ENCODE results near the gene APCDD1L. TPM values are rescaled to one million over a fixed set of nuclear protein-coding genes. Genes with fewer than 3 reads are reported as not detected.

APCDD1L gene
- total RNA-seq, 1 experiment from 2014 or later = not detected

- no TSS peak for BruUV-seq (replicated peaks)
- Histone ChIP-seq H3K27me3 (replicated peaks; ENCODE audit: control insufficient read depth, insufficient read depth, low read length) (no peaks in the 10 kb centered on the region), H3K9me3 (no peaks in the 10 kb centered on the region), H3K36me3 (ENCODE audit: control insufficient read depth, insufficient read depth, low read length) (no peaks in the 10 kb centered on the region), H3K4me1 (no peaks in the 10 kb centered on the region), H3K4me3 (ENCODE audit: low read depth, low read length) (no peak overlapping the region)
- TF ChIP-seq, protein P1, sequence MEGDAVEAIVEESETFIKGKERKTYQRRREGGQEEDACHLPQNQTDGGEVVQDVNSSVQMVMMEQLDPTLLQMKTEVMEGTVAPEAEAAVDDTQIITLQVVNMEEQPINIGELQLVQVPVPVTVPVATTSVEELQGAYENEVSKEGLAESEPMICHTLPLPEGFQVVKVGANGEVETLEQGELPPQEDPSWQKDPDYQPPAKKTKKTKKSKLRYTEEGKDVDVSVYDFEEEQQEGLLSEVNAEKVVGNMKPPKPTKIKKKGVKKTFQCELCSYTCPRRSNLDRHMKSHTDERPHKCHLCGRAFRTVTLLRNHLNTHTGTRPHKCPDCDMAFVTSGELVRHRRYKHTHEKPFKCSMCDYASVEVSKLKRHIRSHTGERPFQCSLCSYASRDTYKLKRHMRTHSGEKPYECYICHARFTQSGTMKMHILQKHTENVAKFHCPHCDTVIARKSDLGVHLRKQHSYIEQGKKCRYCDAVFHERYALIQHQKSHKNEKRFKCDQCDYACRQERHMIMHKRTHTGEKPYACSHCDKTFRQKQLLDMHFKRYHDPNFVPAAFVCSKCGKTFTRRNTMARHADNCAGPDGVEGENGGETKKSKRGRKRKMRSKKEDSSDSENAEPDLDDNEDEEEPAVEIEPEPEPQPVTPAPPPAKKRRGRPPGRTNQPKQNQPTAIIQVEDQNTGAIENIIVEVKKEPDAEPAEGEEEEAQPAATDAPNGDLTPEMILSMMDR (IDR thresholded peaks at IDR 0.05; ENCODE audit: insufficient read depth in 1 of 2, low read depth in 1 of 2, low read length in 1 of 2, severe bottlenecking in 1 of 2, unreplicated experiment in 1 of 2) = no peak
- H3K4me1 Mint-ChIP-seq (ENCODE audit: low read depth, unreplicated experiment) = no peaks in the 10 kb centered on the region
- no peaks in the 10 kb centered on the region for H3K36me3 Mint-ChIP-seq (ENCODE audit: insufficient read depth, unreplicated experiment)
- no peak for DNase-seq
- no peaks in the 10 kb centered on the region for H3K9me3 Mint-ChIP-seq (ENCODE audit: unreplicated experiment)
- ChIA-PET CTCF (interaction anchor here (0.7 to 1.2 kb wide), 3 partner anchors 109 to 1014 kb away, joined by 4 to 6 read pairs (median 4); no protein-coding TSS in a partner anchor), POLR2A (interaction anchor here (0.6 kb wide), 2 partner anchors 9 to 67 kb away, joined by 3 to 9 read pairs; no protein-coding TSS in a partner anchor)
- no peaks in the 10 kb centered on the region for H3K27me3 Mint-ChIP-seq (ENCODE audit: insufficient read depth, unreplicated experiment)
- H3K27ac Mint-ChIP-seq (ENCODE audit: unreplicated experiment) = no peak overlapping the region
- no peak overlapping the region for H3K4me3 Mint-ChIP-seq (ENCODE audit: unreplicated experiment)
- intact Hi-C loops (cut with micrococcal nuclease; ENCODE audit: unreplicated experiment) = no loop called here
Measured at GRCh38 chr20:58463256-58463655, 51.9 kb downstream of the APCDD1L start.

- H3K4me1 ChIP-seq = no peaks in the 10 kb centered on the region
- no TSS peak for BruUV-seq (replicated peaks)
- no peak for DNase-seq
- CTCF ChIA-PET = no interaction called here
- H3K27ac Mint-ChIP-seq (ENCODE audit: unreplicated experiment) = no peak overlapping the region
- intact Hi-C loops (cut with micrococcal nuclease; ENCODE audit: unreplicated experiment) = no loop called here
- H3K27me3 Mint-ChIP-seq (ENCODE audit: insufficient read depth, unreplicated experiment) = no peaks in the 10 kb centered on the region
- H3K27me3 ChIP-seq (replicated peaks; ENCODE audit: control insufficient read depth, insufficient read depth, low read length) = no peaks in the 10 kb centered on the region
- no peaks in the 10 kb centered on the region for H3K4me1 Mint-ChIP-seq (ENCODE audit: low read depth, unreplicated experiment)
- H3K4me3 Mint-ChIP-seq (ENCODE audit: unreplicated experiment) = no peak overlapping the region
- TF ChIP-seq, protein P1 (IDR thresholded peaks at IDR 0.05; ENCODE audit: insufficient read depth in 1 of 2, low read depth in 1 of 2, low read length in 1 of 2, severe bottlenecking in 1 of 2, unreplicated experiment in 1 of 2) = no peak
- no peaks in the 10 kb centered on the region for H3K9me3 ChIP-seq
- no peaks in the 10 kb centered on the region for H3K9me3 Mint-ChIP-seq (ENCODE audit: unreplicated experiment)
- POLR2A ChIA-PET = no interaction called here
- H3K4me3 ChIP-seq (ENCODE audit: low read depth, low read length) = no peak overlapping the region
- no peaks in the 10 kb centered on the region for H3K36me3 ChIP-seq (ENCODE audit: control insufficient read depth, insufficient read depth, low read length)
- H3K36me3 Mint-ChIP-seq (ENCODE audit: insufficient read depth, unreplicated experiment) = no peaks in the 10 kb centered on the region
Measured at GRCh38 chr20:58461899-58462298, 53.3 kb downstream of the APCDD1L start.

- Histone ChIP-seq H3K27me3 (replicated peaks; ENCODE audit: control insufficient read depth, insufficient read depth, low read length) (no peaks in the 10 kb centered on the region), H3K36me3 (ENCODE audit: control insufficient read depth, insufficient read depth, low read length) (no peaks in the 10 kb centered on the region), H3K4me3 (ENCODE audit: low read depth, low read length) (no peak overlapping the region), H3K9me3 (no peaks in the 10 kb centered on the region), H3K4me1 (no peaks in the 10 kb centered on the region)
- Mint-ChIP-seq H3K4me3 (ENCODE audit: unreplicated experiment) (no peak overlapping the region), H3K9me3 (ENCODE audit: unreplicated experiment) (no peaks in the 10 kb centered on the region), H3K27me3 (ENCODE audit: insufficient read depth, unreplicated experiment) (no peaks in the 10 kb centered on the region), H3K36me3 (ENCODE audit: insufficient read depth, unreplicated experiment) (no peaks in the 10 kb centered on the region), H3K4me1 (ENCODE audit: low read depth, unreplicated experiment) (no peaks in the 10 kb centered on the region), H3K27ac (ENCODE audit: unreplicated experiment) (no peak overlapping the region)
- POLR2A ChIA-PET = no interaction called here
- no TSS peak for BruUV-seq (replicated peaks)
- DNase-seq = peak in 1 of 2 experiments; percentile 37
- TF ChIP-seq, protein P1 (IDR thresholded peaks at IDR 0.05; ENCODE audit: insufficient read depth in 1 of 2, low read depth in 1 of 2, low read length in 1 of 2, severe bottlenecking in 1 of 2, unreplicated experiment in 1 of 2) = no peak
- CTCF ChIA-PET = interaction anchor here (0.6 kb wide), 1 partner anchor 155 kb away, joined by 3 read pairs; no protein-coding TSS in a partner anchor
- intact Hi-C loops (cut with micrococcal nuclease; ENCODE audit: unreplicated experiment) = no loop called here
Measured at GRCh38 chr20:58461104-58461503, 54.1 kb downstream of the APCDD1L start.
